Urinary bladder (tissue), 4 donors: Measurements from ENCODE around the gene AFDN. TPM values are rescaled to one million over a fixed set of nuclear protein-coding genes. Genes with fewer than 3 reads are reported as not detected.
"Not testable (repeated sequence)": the region's sequence is repeated elsewhere in the genome, so short reads cannot be mapped to it uniquely, and the experiment has no call there.

Experiments
- DNase-seq: peaks from one replicate; pipeline ENCODE4 v3.0.0-alpha.2; 2015; ENCODE audit errors: extremely low spot score
- H3K27ac ChIP-seq: one replicate; pipeline ENCODE4 v1.5.1; 2013; ENCODE audit warnings: low read depth, mild to moderate bottlenecking, moderate library complexity
- H3K36me3 ChIP-seq: one replicate; pipeline ENCODE4 v1.6.1; 2013; ENCODE audit warnings: mild to moderate bottlenecking, moderate library complexity; ENCODE audit not compliant: insufficient read depth
- H3K4me1 ChIP-seq: one replicate; pipeline ENCODE4 v1.6.1; 2013; ENCODE audit warnings: mild to moderate bottlenecking, moderate library complexity; ENCODE audit not compliant: insufficient read depth
- H3K4me3 ChIP-seq: one replicate; pipeline ENCODE4 v1.5.1; 2013; ENCODE audit warnings: low read depth, low read length
- WGBS: extraction: QIAGEN DNeasy Blood & Tissue Kit; methylation state at CpG from one replicate; pipeline ENCODE4 v1.1.7; 2013; 5-methylcytosine and 5-hydroxymethylcytosine counted together
- polyA plus RNA-seq: library from polyadenylated mRNA; stranded (reverse); fragments of 200-250 nt; gene quantifications from one replicate; pipeline ENCODE4 v1.2.3, GENCODE V29; 2013
- total RNA-seq: library from RNA; depleted of rRNA; stranded (reverse); fragments of >200 nt; gene quantifications from one replicate; pipeline ENCODE4 v1.2.3, GENCODE V29; 2014
- donor health status: healthy with polysubstance abuse.
- donor health status: healthy.

Gene AFDN
- total and polyA plus RNA-seq, 2 donors, result 29.6 to 177 TPM

GRCh38 chr6:167968091-167968490 is 141.4 kb downstream of the AFDN start:
- no peak overlapping the region for H3K4me3 ChIP-seq
- H3K4me1 ChIP-seq, result no peaks in the 10 kb centered on the region
- WGBS, result 86% methylated on average over 6 of the region's 6 CpGs
- DNase-seq, result no peak
- no peak overlapping the region for H3K27ac ChIP-seq
- H3K36me3 ChIP-seq, result no peaks in the 10 kb centered on the region

- Histone ChIP-seq H3K4me3 (no peak overlapping the region), H3K36me3 (no peaks in the 10 kb centered on the region), H3K27ac (no peak overlapping the region), H3K4me1 (no peaks in the 10 kb centered on the region)
- WGBS, result 85% methylated on average over 10 of the region's 10 CpGs
- no peak for DNase-seq
These were observed 143.5 kb downstream of the AFDN start for GRCh38 chr6:167970230-167970629.

- H3K27ac ChIP-seq, result no peak overlapping the region
- DNase-seq, result no peak
- H3K4me3 ChIP-seq, result no peak overlapping the region
- 96% methylated on average over 10 of the region's 10 CpGs for WGBS
- no peaks in the 10 kb centered on the region for H3K36me3 ChIP-seq
- no peaks in the 10 kb centered on the region for H3K4me1 ChIP-seq
These were observed 145.5 kb downstream of the AFDN start for GRCh38 chr6:167972193-167972592.

- H3K4me3 ChIP-seq, result no peak overlapping the region
- no peaks in the 10 kb centered on the region for H3K36me3 ChIP-seq
- H3K27ac ChIP-seq, result no peak overlapping the region
- WGBS, result 82% methylated on average over 9 of the region's 9 CpGs
- H3K4me1 ChIP-seq, result no peaks in the 10 kb centered on the region
- no peak for DNase-seq
These were observed 146.6 kb downstream of the AFDN start for GRCh38 chr6:167973148-167973885.

GRCh38 chr6:167974640-167975344 is 148.1 kb downstream of the AFDN start:
- no peak for DNase-seq
- 62% methylated on average over 12 of the region's 12 CpGs for WGBS

GRCh38 chr6:167975458-167975857 is 148.7 kb downstream of the AFDN start:
- no peak overlapping the region for H3K4me3 ChIP-seq
- no peaks in the 10 kb centered on the region for H3K36me3 ChIP-seq
- 85% methylated on average over 19 of the region's 19 CpGs for WGBS
- no peaks in the 10 kb centered on the region for H3K4me1 ChIP-seq
- no peak overlapping the region for H3K27ac ChIP-seq
- no peak for DNase-seq

More at GRCh38 chr6:167974640-167975344, 148.1 kb downstream of the AFDN start:
- Histone ChIP-seq H3K4me3 (no peak overlapping the region), H3K36me3 (no peaks in the 10 kb centered on the region), H3K27ac (no peak overlapping the region), H3K4me1 (no peaks in the 10 kb centered on the region)

GRCh38 chr6:167976116-167976657 is 149.5 kb downstream of the AFDN start:
- not testable (repeated sequence) for DNase-seq, H3K4me3 ChIP-seq, H3K4me1 ChIP-seq, H3K27ac ChIP-seq, H3K36me3 ChIP-seq

- no peak overlapping the region for H3K27ac ChIP-seq
- no peak overlapping the region for H3K4me3 ChIP-seq
- DNase-seq, result no peak
- no peaks in the 10 kb centered on the region for H3K4me1 ChIP-seq
- H3K36me3 ChIP-seq, result no peaks in the 10 kb centered on the region
- 95% methylated on average over 27 of the region's 27 CpGs for WGBS
These were observed 150.0 kb downstream of the AFDN start for GRCh38 chr6:167976708-167977107.

GRCh38 chr6:167977717-167978467 is 151.2 kb downstream of the AFDN start:
- no peaks in the 10 kb centered on the region for H3K4me1 ChIP-seq
- H3K4me3 ChIP-seq, result no peak overlapping the region
- DNase-seq, result no peak
- WGBS, result 90% methylated on average over 43 of the region's 43 CpGs
- H3K27ac ChIP-seq, result no peak overlapping the region
- H3K36me3 ChIP-seq, result no peaks in the 10 kb centered on the region

GRCh38 chr6:167978607-167979006 is 151.9 kb downstream of the AFDN start:
- Histone ChIP-seq H3K4me3 (no peak overlapping the region), H3K36me3 (no peaks in the 10 kb centered on the region), H3K4me1 (no peaks in the 10 kb centered on the region), H3K27ac (no peak overlapping the region)
- 87% methylated on average over 7 of the region's 7 CpGs for WGBS
- no peak for DNase-seq

- Histone ChIP-seq H3K27ac (no peak overlapping the region), H3K36me3 (no peaks in the 10 kb centered on the region), H3K4me1 (no peaks in the 10 kb centered on the region), H3K4me3 (no peak overlapping the region)
- DNase-seq, result no peak
- WGBS, result 90% methylated on average over 12 of the region's 12 CpGs
These were observed 152.9 kb downstream of the AFDN start for GRCh38 chr6:167979436-167980139.

- WGBS, result 78% methylated on average over 3 of the region's 3 CpGs
- no peaks in the 10 kb centered on the region for H3K36me3 ChIP-seq
- no peak for DNase-seq
These were observed 154.3 kb downstream of the AFDN start for GRCh38 chr6:167980911-167981580.

More at GRCh38 chr6:167980911-167981580, 154.3 kb downstream of the AFDN start:
- H3K27ac ChIP-seq, result no peak overlapping the region
- H3K4me1 ChIP-seq, result no peaks in the 10 kb centered on the region
- H3K4me3 ChIP-seq, result no peak overlapping the region
